Astrocyte (in vitro differentiated cells and primary cell): ENCODE results near the gene PRCD.

Source experiments
- EZH2 ChIP-seq: IDR thresholded peaks from 2 replicates; pipeline ENCODE4 v1.6.1; 2012; ENCODE audit warnings: mild to moderate bottlenecking, low read length, inconsistent platforms; ENCODE audit not compliant: insufficient read depth
- TF ChIP-seq, protein P1 (sequence below): IDR thresholded peaks from 2 replicates; pipeline ENCODE4 v1.5.1; 2011; ENCODE audit warnings: low read depth, mild to moderate bottlenecking, inconsistent platforms, low read length, moderate library complexity; ENCODE audit not compliant: insufficient read depth

DNA sequence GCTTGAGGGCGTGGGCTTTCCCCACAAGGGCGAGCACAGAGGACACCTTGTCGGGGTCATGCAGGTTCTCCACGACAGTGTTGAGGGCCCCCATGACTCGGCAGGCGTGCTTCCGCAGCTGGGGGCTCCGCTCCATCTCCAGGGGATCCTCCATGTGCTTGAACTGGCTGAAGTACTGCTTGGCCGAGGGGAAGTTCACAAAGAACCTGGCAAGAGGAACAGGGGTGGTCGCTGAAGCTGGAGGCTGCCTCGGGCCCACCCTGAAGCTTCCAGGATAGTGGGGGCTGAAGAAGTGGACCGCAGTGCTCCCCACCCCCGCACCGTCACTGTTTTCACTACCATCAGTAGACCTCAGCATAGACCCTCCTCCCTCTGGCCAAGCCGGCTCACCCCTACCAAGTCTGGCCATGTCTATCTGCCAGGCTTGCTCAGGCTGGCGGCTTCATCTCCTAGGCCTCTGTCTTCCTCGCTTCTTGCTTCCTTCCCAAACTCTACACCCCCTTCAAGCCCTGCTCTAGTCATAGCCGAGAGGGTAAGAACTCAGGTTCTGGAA lies 8.3 kb upstream of the PRCD start:
- TF ChIP-seq, protein P1, sequence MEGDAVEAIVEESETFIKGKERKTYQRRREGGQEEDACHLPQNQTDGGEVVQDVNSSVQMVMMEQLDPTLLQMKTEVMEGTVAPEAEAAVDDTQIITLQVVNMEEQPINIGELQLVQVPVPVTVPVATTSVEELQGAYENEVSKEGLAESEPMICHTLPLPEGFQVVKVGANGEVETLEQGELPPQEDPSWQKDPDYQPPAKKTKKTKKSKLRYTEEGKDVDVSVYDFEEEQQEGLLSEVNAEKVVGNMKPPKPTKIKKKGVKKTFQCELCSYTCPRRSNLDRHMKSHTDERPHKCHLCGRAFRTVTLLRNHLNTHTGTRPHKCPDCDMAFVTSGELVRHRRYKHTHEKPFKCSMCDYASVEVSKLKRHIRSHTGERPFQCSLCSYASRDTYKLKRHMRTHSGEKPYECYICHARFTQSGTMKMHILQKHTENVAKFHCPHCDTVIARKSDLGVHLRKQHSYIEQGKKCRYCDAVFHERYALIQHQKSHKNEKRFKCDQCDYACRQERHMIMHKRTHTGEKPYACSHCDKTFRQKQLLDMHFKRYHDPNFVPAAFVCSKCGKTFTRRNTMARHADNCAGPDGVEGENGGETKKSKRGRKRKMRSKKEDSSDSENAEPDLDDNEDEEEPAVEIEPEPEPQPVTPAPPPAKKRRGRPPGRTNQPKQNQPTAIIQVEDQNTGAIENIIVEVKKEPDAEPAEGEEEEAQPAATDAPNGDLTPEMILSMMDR, result no peak
- no peak for TF ChIP-seq EZH2
